ENCODE data around the gene WDR62. TPM values are rescaled to one million over a fixed set of nuclear protein-coding genes. Genes with fewer than 3 reads are reported as not detected.

Gene WDR62
- polyA plus RNA-seq, 1 experiment: 5.3 TPM

GRCh38 chr19:36103040-36103626 lies 48.4 kb downstream of the WDR62 start:
- no peak for TF ChIP-seq CTCF (IDR thresholded peaks at IDR 0.05; ENCODE audit: insufficient read depth, low read depth, low read length)
- ChIA-PET POLR2A (no interaction called here), CTCF (interaction anchor here (1.5 kb wide), 1 partner anchor 8 kb away, joined by 3 read pairs; no protein-coding TSS in a partner anchor)
- peaks cover 5% of the 10 kb centered on the region for H3K36me3 ChIP-seq (ENCODE audit: control insufficient read depth, insufficient read depth, low read length)
- no peak overlapping the region for H3K4me3 ChIP-seq (ENCODE audit: low read depth, low read length)
- no peaks in the 10 kb centered on the region for H3K27me3 ChIP-seq (ENCODE audit: control insufficient read depth, insufficient read depth, low read length)
- no peak for DNase-seq (ENCODE audit: low read depth)

- no peak for TF ChIP-seq CTCF (IDR thresholded peaks at IDR 0.05; ENCODE audit: insufficient read depth, low read depth, low read length)
- Histone ChIP-seq H3K36me3 (ENCODE audit: control insufficient read depth, insufficient read depth, low read length) (peaks cover 5% of the 10 kb centered on the region), H3K27me3 (ENCODE audit: control insufficient read depth, insufficient read depth, low read length) (no peaks in the 10 kb centered on the region), H3K4me3 (ENCODE audit: low read depth, low read length) (no peak overlapping the region)
- CTCF ChIA-PET: interaction anchor here (0.6 to 1.5 kb wide), 2 partner anchors 9 to 70 kb away, joined by 3 read pairs; no protein-coding TSS in a partner anchor
- no peak for DNase-seq (ENCODE audit: low read depth)
- POLR2A ChIA-PET: no interaction called here
Observed at GRCh38 chr19:36103842-36104552, 49.3 kb downstream of the WDR62 start.

- Histone ChIP-seq H3K4me3 (ENCODE audit: low read depth, low read length) (no peak overlapping the region), H3K27me3 (ENCODE audit: control insufficient read depth, insufficient read depth, low read length) (no peaks in the 10 kb centered on the region), H3K36me3 (ENCODE audit: control insufficient read depth, insufficient read depth, low read length) (peaks cover 8% of the 10 kb centered on the region)
- DNase-seq (ENCODE audit: low read depth): no peak
- TF ChIP-seq CTCF (IDR thresholded peaks at IDR 0.05; ENCODE audit: insufficient read depth, low read depth, low read length): no peak
- POLR2A ChIA-PET: no interaction called here
- CTCF ChIA-PET: interaction anchor here (0.7 kb wide), 1 partner anchor 107 kb away, joined by 3 read pairs; no protein-coding TSS in a partner anchor
Observed at GRCh38 chr19:36106441-36106840, 51.7 kb downstream of the WDR62 start.

GRCh38 chr19:36106991-36107390 lies 52.3 kb downstream of the WDR62 start:
- Histone ChIP-seq H3K36me3 (ENCODE audit: control insufficient read depth, insufficient read depth, low read length) (peaks cover 8% of the 10 kb centered on the region), H3K27me3 (ENCODE audit: control insufficient read depth, insufficient read depth, low read length) (no peaks in the 10 kb centered on the region), H3K4me3 (ENCODE audit: low read depth, low read length) (no peak overlapping the region)
- DNase-seq (ENCODE audit: low read depth): no peak
- POLR2A ChIA-PET: no interaction called here
- CTCF ChIA-PET: interaction anchor here (0.7 kb wide), 1 partner anchor 107 kb away, joined by 3 read pairs; no protein-coding TSS in a partner anchor
- no peak for TF ChIP-seq CTCF (IDR thresholded peaks at IDR 0.05; ENCODE audit: insufficient read depth, low read depth, low read length)

GRCh38 chr19:36108684-36109083 lies 54.0 kb downstream of the WDR62 start:
- Histone ChIP-seq H3K27me3 (ENCODE audit: control insufficient read depth, insufficient read depth, low read length) (no peaks in the 10 kb centered on the region), H3K36me3 (ENCODE audit: control insufficient read depth, insufficient read depth, low read length) (peaks cover 11% of the 10 kb centered on the region), H3K4me3 (ENCODE audit: low read depth, low read length) (no peak overlapping the region)
- ChIA-PET CTCF (interaction anchor here (0.6 kb wide), 1 partner anchor 508 kb away, joined by 3 read pairs; no protein-coding TSS in a partner anchor), POLR2A (no interaction called here)
- no peak for DNase-seq (ENCODE audit: low read depth)
- TF ChIP-seq CTCF (IDR thresholded peaks at IDR 0.05; ENCODE audit: insufficient read depth, low read depth, low read length): no peak

Data from BJ (cell line).